Heart left ventricle (tissue), 13 donors: ENCODE results near the gene CTXND1.

Experiments used
- CTCF ChIP-seq, 12 donors: fragments of 200-600 bp; sonication (generic) in 4 of 12; IDR thresholded peaks; one replicate each; pipeline versions ENCODE4 v1.5.0 to v1.8.0; 2018 to 2022; ENCODE audit warnings: antibody characterized with exemption in 12 of 12, mild to moderate bottlenecking in 5 of 12
- POLR2A ChIP-seq, 2 donors: fragments of 450-650 bp; IDR thresholded peaks; one replicate each; pipeline ENCODE4 v1.6.1; 2017; ENCODE audit warnings: antibody characterized with exemption in 2 of 2, mild to moderate bottlenecking in 2 of 2, moderate library complexity in 2 of 2
- donor health status: ischemic (EF 13 %, LVEDD 7.1; RV severe dilation, severe dysfunction).
- donor health status: DM: no; HTN: yes; CAD: no.
- donor health status: DM: no; HTN: no; CAD: no.
- donor health status: ischemic (EF 25% LVEDD 6.9; RV normal size, moderate dysfunction).
- donor health status: ischemic (EF 25% LVEDD 5.7; RV mildly dilated, moderate dysfunction).
- donor health status: ischemic (EF 35%, LVEDD 5.7; RV mildly dilated, moderate dysfunction).
- donor health status: nonischemic (EF 11% LVEDD 7.7; RV severe dilation, severe dysfunction).
- donor health status: DM: yes; HTN: yes; CAD: no.
- donor health status: PGD.
- donor health status: ischemic (EF 29% LVEDD 5.4; RV normal size, mild dysfunction).
- donor health status: nonischemic (EF 23%, LVEDD 6.1; RV moderate dilation, normal function).

GRCh38 chr15:80169768-80170357 lies 82.2 kb downstream of the CTXND1 start:
- TF ChIP-seq POLR2A (IDR thresholded peaks at IDR 0.05) (no peak), CTCF (IDR thresholded peaks at IDR 0.05) (no peak)
